KMS-11 (cell line): ENCODE measurements around the gene ASCC1.

ENCODE experiments used
- H2AFZ ChIP-seq: fragments of 200-600 bp; sonication (generic); 2 replicates; pipeline ENCODE4 v1.6.1; 2016; ENCODE audit warnings: antibody characterized with exemption, mixed run types, low read depth
- H3K27ac ChIP-seq: fragments of 200-600 bp; sonication (generic); 2 replicates; pipeline ENCODE4 v1.6.1; 2016; ENCODE audit warnings: mild to moderate bottlenecking, mixed run types
- H3K27me3 ChIP-seq: fragments of 200-600 bp; sonication (generic); 2 replicates; pipeline ENCODE4 v1.6.1; 2017; ENCODE audit warnings: mild to moderate bottlenecking, low read depth, mixed run types, moderate library complexity; ENCODE audit not compliant: insufficient read depth
- H3K36me3 ChIP-seq: fragments of 200-600 bp; sonication (generic); 2 replicates; pipeline ENCODE4 v1.6.1; 2017; ENCODE audit warnings: mild to moderate bottlenecking, mixed run types; ENCODE audit not compliant: insufficient read depth
- H3K4me1 ChIP-seq: fragments of 200-600 bp; sonication (generic); 2 replicates; pipeline ENCODE4 v1.6.1; 2016; ENCODE audit warnings: mild to moderate bottlenecking, low read depth, mixed run types; ENCODE audit not compliant: poor library complexity, severe bottlenecking
- H3K4me2 ChIP-seq: fragments of 200-600 bp; sonication (generic); 2 replicates; pipeline ENCODE4 v1.7.0; 2016; ENCODE audit warnings: mild to moderate bottlenecking, mixed run types
- H3K4me3 ChIP-seq: fragments of 200-600 bp; sonication (generic); IDR thresholded peaks from 2 replicates; pipeline ENCODE4 v1.6.1; 2017; ENCODE audit warnings: low read depth, low read length, mixed read lengths; ENCODE audit not compliant: insufficient read depth
- H3K79me2 ChIP-seq: fragments of 200-600 bp; sonication (generic); 2 replicates; pipeline ENCODE4 v1.6.1; 2016; ENCODE audit warnings: low read depth, mixed run types; ENCODE audit not compliant: insufficient read depth
- H3K9ac ChIP-seq: fragments of 200-600 bp; sonication (generic); 2 replicates; pipeline ENCODE4 v1.6.1; 2016; ENCODE audit warnings: mild to moderate bottlenecking, mixed run types
- H4K20me1 ChIP-seq: fragments of 200-600 bp; sonication (generic); 2 replicates; pipeline ENCODE4 v1.6.1; 2016; ENCODE audit warnings: mild to moderate bottlenecking, mixed run types; ENCODE audit not compliant: insufficient read depth
- TF ChIP-seq, protein P1 (sequence below): fragments of 200-600 bp; sonication (generic); conservative IDR thresholded peaks from 2 replicates; pipeline ENCODE4 v1.6.1; 2017; ENCODE audit warnings: low read depth, mild to moderate bottlenecking, antibody characterized with exemption, low read length, moderate library complexity, mixed read lengths

The ASCC1 gene

GRCh38 chr10:72186258-72186981 lies 29.7 kb downstream of the ASCC1 start:
- no peak overlapping the region for H3K4me3 ChIP-seq

GRCh38 chr10:72184156-72184555 lies 31.9 kb downstream of the ASCC1 start:
- Histone ChIP-seq H3K79me2 (no peaks in the 10 kb centered on the region), H3K4me1 (no peaks in the 10 kb centered on the region), H3K4me3 (no peak overlapping the region), H3K27me3 (no peaks in the 10 kb centered on the region), H3K4me2 (no peak overlapping the region), H3K27ac (no peak overlapping the region), H3K36me3 (no peaks in the 10 kb centered on the region), H4K20me1 (no peaks in the 10 kb centered on the region), H3K9ac (no peak overlapping the region), H2AFZ (no peak overlapping the region)
- TF ChIP-seq, protein P1, sequence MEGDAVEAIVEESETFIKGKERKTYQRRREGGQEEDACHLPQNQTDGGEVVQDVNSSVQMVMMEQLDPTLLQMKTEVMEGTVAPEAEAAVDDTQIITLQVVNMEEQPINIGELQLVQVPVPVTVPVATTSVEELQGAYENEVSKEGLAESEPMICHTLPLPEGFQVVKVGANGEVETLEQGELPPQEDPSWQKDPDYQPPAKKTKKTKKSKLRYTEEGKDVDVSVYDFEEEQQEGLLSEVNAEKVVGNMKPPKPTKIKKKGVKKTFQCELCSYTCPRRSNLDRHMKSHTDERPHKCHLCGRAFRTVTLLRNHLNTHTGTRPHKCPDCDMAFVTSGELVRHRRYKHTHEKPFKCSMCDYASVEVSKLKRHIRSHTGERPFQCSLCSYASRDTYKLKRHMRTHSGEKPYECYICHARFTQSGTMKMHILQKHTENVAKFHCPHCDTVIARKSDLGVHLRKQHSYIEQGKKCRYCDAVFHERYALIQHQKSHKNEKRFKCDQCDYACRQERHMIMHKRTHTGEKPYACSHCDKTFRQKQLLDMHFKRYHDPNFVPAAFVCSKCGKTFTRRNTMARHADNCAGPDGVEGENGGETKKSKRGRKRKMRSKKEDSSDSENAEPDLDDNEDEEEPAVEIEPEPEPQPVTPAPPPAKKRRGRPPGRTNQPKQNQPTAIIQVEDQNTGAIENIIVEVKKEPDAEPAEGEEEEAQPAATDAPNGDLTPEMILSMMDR = no peak

More at GRCh38 chr10:72186258-72186981, 29.7 kb downstream of the ASCC1 start:
- TF ChIP-seq, protein P1 = no peak
- Histone ChIP-seq H4K20me1 (no peaks in the 10 kb centered on the region), H3K27me3 (no peaks in the 10 kb centered on the region), H3K79me2 (no peaks in the 10 kb centered on the region), H2AFZ (no peak overlapping the region), H3K9ac (no peak overlapping the region), H3K4me2 (no peak overlapping the region), H3K27ac (no peak overlapping the region), H3K36me3 (no peaks in the 10 kb centered on the region), H3K4me1 (no peaks in the 10 kb centered on the region)

DNA sequence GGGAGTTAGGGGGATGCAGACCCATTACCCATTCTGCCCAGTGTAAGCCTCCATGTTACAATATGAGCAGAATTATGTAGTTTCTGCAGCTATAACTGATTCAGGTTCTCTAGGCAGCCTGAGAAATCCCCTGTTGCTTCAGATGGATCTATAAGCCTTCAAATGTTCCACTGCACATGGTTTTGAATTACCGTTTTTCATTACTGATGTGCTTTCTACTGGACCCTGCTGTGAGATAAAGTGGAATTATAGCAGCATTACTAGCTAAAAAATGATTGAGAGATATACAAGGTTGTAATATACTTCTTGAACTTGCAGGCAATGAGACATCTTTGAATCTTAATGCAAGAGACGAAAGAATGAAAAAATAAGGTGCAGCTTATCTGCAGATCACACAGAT lies 38.6 kb downstream of the ASCC1 start:
- Histone ChIP-seq H3K27ac (no peak overlapping the region), H3K4me3 (no peak overlapping the region), H4K20me1 (no peaks in the 10 kb centered on the region), H3K79me2 (no peaks in the 10 kb centered on the region), H3K4me2 (no peak overlapping the region), H3K9ac (no peak overlapping the region), H3K36me3 (no peaks in the 10 kb centered on the region), H3K4me1 (peaks cover 7% of the 10 kb centered on the region), H3K27me3 (no peaks in the 10 kb centered on the region), H2AFZ (no peak overlapping the region)
- TF ChIP-seq, protein P1 = no peak

DNA sequence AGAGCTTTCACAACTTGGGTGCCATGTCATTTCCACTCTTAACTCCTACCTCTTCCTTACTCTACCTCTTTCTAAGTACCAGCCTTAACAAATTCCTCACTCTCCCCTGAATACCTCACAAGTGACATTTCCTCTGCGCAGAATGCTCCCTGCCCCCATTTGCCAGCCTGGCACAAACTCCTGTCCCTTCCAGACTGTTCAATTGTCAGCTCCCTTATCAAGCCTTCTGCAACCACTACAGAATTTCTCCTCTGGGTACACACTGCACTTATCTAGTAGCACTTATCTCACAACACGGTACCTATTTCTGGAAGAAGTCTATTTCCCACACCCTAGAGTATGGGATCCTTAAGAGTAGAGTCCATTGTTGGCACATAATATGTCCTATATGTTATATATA lies 39.4 kb downstream of the ASCC1 start:
- Histone ChIP-seq H3K4me3 (no peak overlapping the region), H3K36me3 (no peaks in the 10 kb centered on the region), H3K27ac (no peak overlapping the region), H2AFZ (no peak overlapping the region), H4K20me1 (no peaks in the 10 kb centered on the region), H3K4me1 (peaks cover 7% of the 10 kb centered on the region), H3K4me2 (no peak overlapping the region), H3K9ac (no peak overlapping the region), H3K27me3 (no peaks in the 10 kb centered on the region), H3K79me2 (no peaks in the 10 kb centered on the region)
- TF ChIP-seq, protein P1 = no peak
